WI38 (cell line): ENCODE data around the gene RAB3D.
"Not testable (repeated sequence)": the region's sequence is repeated elsewhere in the genome, so short reads cannot be mapped to it uniquely, and the experiment has no call there.

ENCODE experiments used
- H3K4me3 ChIP-seq: 2 replicates; pipeline ENCODE4 v1.5.1; 2011; ENCODE audit warnings: low read depth, mild to moderate bottlenecking, control low read depth, low read length
- TF ChIP-seq, protein P1 (sequence below): IDR thresholded peaks from 2 replicates; pipeline ENCODE4 v1.5.1; 2012; ENCODE audit warnings: low read depth, mild to moderate bottlenecking, control low read depth, low read length

RAB3D gene

DNA sequence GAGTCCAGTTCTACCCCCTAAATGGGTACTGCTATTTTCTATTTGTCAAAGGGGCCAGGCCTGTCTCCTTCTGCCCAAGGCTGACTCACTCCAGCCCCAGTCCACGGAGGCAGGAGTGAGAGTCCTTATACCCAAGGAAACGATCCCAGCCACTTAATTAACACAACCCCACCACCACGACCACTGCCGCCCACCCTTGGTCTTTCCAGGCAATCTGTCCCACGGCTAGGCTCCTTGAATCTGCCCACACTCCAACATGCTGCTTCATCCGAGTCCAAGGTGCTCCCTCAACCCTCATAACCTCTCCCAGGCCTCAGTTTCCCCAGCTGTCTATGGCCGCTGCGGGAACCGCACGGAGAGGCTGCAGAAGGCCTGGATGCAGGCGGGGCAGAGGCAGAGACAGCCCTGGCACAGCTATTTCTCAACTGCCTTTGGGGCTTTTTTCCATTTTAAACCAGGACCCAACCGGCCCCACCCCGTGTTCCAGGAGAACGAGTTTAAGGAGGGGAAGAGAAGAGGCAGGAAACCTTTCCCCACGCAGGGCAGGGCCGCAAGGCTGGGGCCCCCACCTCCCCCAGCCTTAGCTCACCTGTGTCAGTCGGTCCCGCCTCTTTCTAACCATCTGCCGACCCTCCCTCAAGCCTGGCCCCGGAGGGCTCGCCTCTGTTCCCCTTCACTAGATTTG lies 746 bp downstream of the RAB3D start:
- TF ChIP-seq, protein P1, sequence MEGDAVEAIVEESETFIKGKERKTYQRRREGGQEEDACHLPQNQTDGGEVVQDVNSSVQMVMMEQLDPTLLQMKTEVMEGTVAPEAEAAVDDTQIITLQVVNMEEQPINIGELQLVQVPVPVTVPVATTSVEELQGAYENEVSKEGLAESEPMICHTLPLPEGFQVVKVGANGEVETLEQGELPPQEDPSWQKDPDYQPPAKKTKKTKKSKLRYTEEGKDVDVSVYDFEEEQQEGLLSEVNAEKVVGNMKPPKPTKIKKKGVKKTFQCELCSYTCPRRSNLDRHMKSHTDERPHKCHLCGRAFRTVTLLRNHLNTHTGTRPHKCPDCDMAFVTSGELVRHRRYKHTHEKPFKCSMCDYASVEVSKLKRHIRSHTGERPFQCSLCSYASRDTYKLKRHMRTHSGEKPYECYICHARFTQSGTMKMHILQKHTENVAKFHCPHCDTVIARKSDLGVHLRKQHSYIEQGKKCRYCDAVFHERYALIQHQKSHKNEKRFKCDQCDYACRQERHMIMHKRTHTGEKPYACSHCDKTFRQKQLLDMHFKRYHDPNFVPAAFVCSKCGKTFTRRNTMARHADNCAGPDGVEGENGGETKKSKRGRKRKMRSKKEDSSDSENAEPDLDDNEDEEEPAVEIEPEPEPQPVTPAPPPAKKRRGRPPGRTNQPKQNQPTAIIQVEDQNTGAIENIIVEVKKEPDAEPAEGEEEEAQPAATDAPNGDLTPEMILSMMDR: no peak
- H3K4me3 ChIP-seq: peak overlapping the region; percentile 72

DNA sequence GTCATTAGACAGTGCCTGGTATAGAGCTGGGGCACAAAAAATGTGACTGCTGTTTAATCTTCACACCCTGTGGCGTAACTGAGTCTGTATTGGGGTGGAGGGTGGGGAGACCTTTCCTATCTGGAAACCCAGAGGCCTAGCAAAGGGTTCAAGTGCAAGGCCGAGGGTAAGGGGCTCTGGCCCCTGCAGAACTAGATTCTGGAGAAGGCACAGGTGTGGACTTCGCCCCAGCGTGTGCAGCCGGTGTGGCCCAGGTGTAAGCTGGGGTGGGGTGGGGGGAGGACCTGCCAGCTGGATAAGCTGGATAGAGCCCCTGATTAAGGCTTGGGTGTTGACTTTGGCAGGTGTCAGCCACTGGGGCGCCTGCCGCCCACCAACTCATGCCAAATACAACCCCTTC lies 1.3 kb downstream of the RAB3D start:
- no peak overlapping the region for H3K4me3 ChIP-seq
- TF ChIP-seq, protein P1: no peak

DNA sequence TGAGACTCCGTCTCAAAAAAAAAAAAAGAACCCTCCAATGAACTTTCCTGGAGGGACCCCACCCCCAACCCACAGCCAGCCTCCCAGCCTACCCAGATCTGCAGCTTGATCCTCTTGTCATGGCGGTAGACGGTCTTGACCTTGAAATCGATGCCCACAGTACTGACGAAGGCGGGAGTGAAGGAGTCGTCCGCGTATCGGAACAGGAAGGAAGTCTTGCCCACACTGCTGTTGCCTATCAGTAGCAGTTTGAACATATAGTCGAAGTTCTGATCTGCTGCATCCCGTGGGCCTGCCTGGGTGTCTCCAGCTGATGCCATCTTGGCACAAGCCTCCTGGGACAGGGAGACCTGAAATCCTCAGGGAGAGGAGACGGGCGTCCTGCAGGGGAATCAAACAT lies 2.4 kb downstream of the RAB3D start:
- H3K4me3 ChIP-seq: no peak overlapping the region
- TF ChIP-seq, protein P1: no peak

DNA sequence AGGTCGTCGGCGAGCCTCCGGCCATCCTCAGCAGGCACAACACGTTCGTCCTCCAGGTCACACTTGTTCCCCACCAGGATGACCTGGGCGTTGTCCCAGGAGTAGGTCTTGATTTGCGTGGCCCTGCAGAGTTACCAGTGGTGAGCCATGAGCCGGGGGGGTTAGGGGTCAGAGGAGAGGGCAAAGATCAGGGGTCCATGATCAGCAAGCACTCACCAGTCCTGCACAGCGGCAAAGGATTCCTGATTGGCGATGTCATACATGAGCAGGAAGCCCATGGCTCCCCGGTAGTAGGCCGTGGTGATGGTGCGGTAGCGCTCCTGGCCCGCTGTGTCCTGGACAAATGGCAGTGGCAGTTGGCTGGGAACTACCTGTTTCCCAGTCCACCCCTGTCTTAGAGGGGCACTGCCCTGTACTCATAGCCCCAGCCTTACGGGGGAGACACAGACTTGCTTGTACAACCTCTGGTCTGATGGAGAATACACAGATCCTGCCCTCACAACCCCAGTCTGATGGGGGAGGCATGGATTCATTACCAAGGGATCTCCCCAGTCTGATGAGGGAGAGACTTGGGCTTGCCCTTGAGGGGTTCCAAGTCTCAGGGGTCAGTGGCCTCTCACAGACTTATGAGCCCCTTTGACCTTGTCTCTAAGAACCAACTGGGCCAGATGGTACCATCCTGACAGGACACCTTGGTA lies 3.9 kb downstream of the RAB3D start:
- no peak overlapping the region for H3K4me3 ChIP-seq
- TF ChIP-seq, protein P1: no peak

DNA sequence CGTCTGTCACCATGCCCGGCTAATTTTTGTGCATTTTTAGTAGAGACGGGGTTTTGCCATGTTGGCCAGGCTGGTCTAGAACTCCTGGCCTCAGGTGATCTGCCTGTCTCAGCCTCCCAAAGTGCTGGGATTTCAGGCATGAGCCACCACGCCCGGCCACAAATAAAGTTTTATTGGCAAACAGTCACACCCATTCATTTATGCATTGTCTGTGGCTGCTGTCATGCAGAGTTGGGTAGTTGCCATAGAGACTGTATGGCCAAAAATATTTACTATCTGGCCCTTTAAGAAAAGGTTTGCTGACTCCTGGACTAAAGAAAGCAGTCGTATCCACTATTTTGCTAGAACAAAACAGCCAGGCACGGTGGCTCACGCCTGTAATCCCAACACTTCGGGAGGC lies 5.6 kb downstream of the RAB3D start:
- not testable (repeated sequence) for H3K4me3 ChIP-seq

DNA sequence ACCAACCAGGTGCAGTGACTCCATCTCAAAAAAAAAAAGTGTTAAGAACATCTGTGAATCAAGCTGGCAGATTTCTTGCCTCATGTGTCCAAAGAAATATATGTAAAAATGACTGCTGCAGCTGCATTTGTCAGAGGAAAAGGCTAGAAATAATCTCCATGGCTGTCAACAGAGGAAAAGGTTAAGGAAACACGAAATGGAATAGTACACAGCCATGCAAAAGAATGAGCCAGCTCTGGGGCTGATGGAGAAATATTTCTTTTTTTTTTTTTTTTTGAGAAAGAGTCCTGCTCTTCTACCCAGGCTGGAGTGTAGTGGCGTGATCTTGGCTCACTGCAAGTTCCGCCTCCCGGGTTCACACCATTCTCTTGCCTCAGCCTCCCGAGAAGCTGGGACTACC lies 6.6 kb downstream of the RAB3D start:
- TF ChIP-seq, protein P1: no peak
- no peak overlapping the region for H3K4me3 ChIP-seq

DNA sequence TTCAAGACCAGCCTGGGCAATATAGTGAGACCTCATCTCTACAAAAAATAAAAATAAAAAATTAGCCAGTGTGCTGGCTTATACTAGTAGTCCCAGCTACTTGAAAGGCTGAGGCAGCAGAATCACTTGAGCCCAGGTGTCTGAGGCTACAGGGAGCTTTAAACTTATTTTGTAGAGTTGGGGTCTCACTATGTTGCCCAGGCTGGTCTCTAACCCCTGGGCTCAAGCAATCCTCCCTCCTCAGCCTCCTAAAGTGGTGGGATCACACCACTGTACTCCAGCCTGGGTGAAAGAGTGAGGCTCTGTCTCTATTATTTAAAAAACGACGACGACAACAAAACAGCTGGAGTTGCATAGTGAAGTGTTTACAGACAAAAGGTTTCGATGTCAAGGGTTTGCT lies 8.0 kb downstream of the RAB3D start:
- TF ChIP-seq, protein P1: no peak
- no peak overlapping the region for H3K4me3 ChIP-seq
